Stimulated activated CD4-positive, alpha-beta T cell treated with anti-CD3 and anti-CD28 coated beads, Interleukin-4, amount 100 ng/mL, for 48 hours (primary cell): ENCODE measurements around the gene RER1.

ENCODE experiments used
- DNase-seq, 2 donors: peaks; one replicate each; pipeline ENCODE4 v3.0.0-alpha.2; 2020; ENCODE audit warnings: low read depth in 2 of 2

Gene RER1

GRCh38 chr1:2375923-2376260 is 15.7 kb upstream of the RER1 start:
- no peak for DNase-seq

GRCh38 chr1:2376261-2376741 is 15.3 kb upstream of the RER1 start:
- DNase-seq, result no peak

GRCh38 chr1:2376931-2377672 is 14.5 kb upstream of the RER1 start:
- no peak for DNase-seq

- DNase-seq, result no peak
Observed at GRCh38 chr1:2377751-2378440, 13.7 kb upstream of the RER1 start.

GRCh38 chr1:2378441-2378851 is 13.2 kb upstream of the RER1 start:
- DNase-seq, result no peak

- no peak for DNase-seq
Observed at GRCh38 chr1:2378956-2379732, 12.5 kb upstream of the RER1 start.

GRCh38 chr1:2379733-2380404 is 11.8 kb upstream of the RER1 start:
- no peak for DNase-seq

- no peak for DNase-seq
Observed at GRCh38 chr1:2380816-2381591, 10.6 kb upstream of the RER1 start.

- peak; percentile 71 to 77 for DNase-seq
Observed at GRCh38 chr1:2381741-2382620, 9.7 kb upstream of the RER1 start.

GRCh38 chr1:2382621-2383361 is 8.8 kb upstream of the RER1 start:
- no peak for DNase-seq

- no peak for DNase-seq
Observed at GRCh38 chr1:2383576-2383975, 8.1 kb upstream of the RER1 start.

- DNase-seq, result no peak
Observed at GRCh38 chr1:2384130-2384860, 7.3 kb upstream of the RER1 start.

- DNase-seq, result no peak
Observed at GRCh38 chr1:2384941-2385481, 6.6 kb upstream of the RER1 start.

GRCh38 chr1:2385606-2386280 is 5.9 kb upstream of the RER1 start:
- DNase-seq, result no peak

GRCh38 chr1:2386636-2387611 is 4.7 kb upstream of the RER1 start:
- no peak for DNase-seq

GRCh38 chr1:2388004-2388913 is 3.4 kb upstream of the RER1 start:
- no peak for DNase-seq
